Amniotic stem cell (primary cell): ENCODE data around the gene NDUFV2.
"Not testable (repeated sequence)": the region's sequence is repeated elsewhere in the genome, so short reads cannot be mapped to it uniquely, and the experiment has no call there.

Source experiments
- DNase-seq: peaks from one replicate; lab custom pipeline; 2025; lab: John Stamatoyannopoulos, UW

The NDUFV2 gene

GRCh38 chr18:9102508-9103375 lies at the start of gene NDUFV2:
NDUFV2 (plus strand) TSS chr18:9102699; CDS start chr18:9102744, 45 bp downstream.
- peak; percentile 92 for DNase-seq

GRCh38 chr18:9053814-9054213 lies 48.7 kb upstream of the NDUFV2 start:
- DNase-seq, result no peak

- DNase-seq, result peak; percentile 61
Measured at GRCh38 chr18:9055185-9055584, 47.3 kb upstream of the NDUFV2 start.

GRCh38 chr18:9055626-9056025 lies 46.9 kb upstream of the NDUFV2 start:
- no peak for DNase-seq

GRCh38 chr18:9057646-9058045 lies 44.9 kb upstream of the NDUFV2 start:
- DNase-seq, result no peak

- no peak for DNase-seq
Measured at GRCh38 chr18:9058406-9058805, 44.1 kb upstream of the NDUFV2 start.

GRCh38 chr18:9062418-9062751 lies 40.1 kb upstream of the NDUFV2 start:
- DNase-seq, result no peak

GRCh38 chr18:9065864-9066263 lies 36.6 kb upstream of the NDUFV2 start:
- DNase-seq, result no peak

- no peak for DNase-seq
Measured at GRCh38 chr18:9066358-9066757, 36.1 kb upstream of the NDUFV2 start.

- no peak for DNase-seq
Measured at GRCh38 chr18:9066817-9067306, 35.6 kb upstream of the NDUFV2 start.

- no peak for DNase-seq
Measured at GRCh38 chr18:9067823-9068222, 34.7 kb upstream of the NDUFV2 start.

- no peak for DNase-seq
Measured at GRCh38 chr18:9068346-9068745, 34.2 kb upstream of the NDUFV2 start.

- no peak for DNase-seq
Measured at GRCh38 chr18:9069601-9070000, 32.9 kb upstream of the NDUFV2 start.

GRCh38 chr18:9070212-9070611 lies 32.3 kb upstream of the NDUFV2 start:
- no peak for DNase-seq

- no peak for DNase-seq
Measured at GRCh38 chr18:9079818-9080528, 22.5 kb upstream of the NDUFV2 start.

- no peak for DNase-seq
Measured at GRCh38 chr18:9081940-9082339, 20.6 kb upstream of the NDUFV2 start.

GRCh38 chr18:9082711-9083510 lies 19.6 kb upstream of the NDUFV2 start:
- DNase-seq, result no peak

- DNase-seq, result no peak
Measured at GRCh38 chr18:9086015-9086414, 16.5 kb upstream of the NDUFV2 start.

- no peak for DNase-seq
Measured at GRCh38 chr18:9086624-9087023, 15.9 kb upstream of the NDUFV2 start.

GRCh38 chr18:9087144-9087543 lies 15.4 kb upstream of the NDUFV2 start:
- DNase-seq, result no peak

- no peak for DNase-seq
Measured at GRCh38 chr18:9088252-9088651, 14.2 kb upstream of the NDUFV2 start.

GRCh38 chr18:9088727-9089126 lies 13.8 kb upstream of the NDUFV2 start:
- not testable (repeated sequence) for DNase-seq
